Hepatocyte (in vitro differentiated cells): ENCODE results near the gene UQCRFS1.

ENCODE experiments used
- EZH2 ChIP-seq: fragments of 200-600 bp; sonication (generic); IDR thresholded peaks from 2 replicates; pipeline ENCODE4 v1.6.1; 2016; ENCODE audit warnings: antibody characterized with exemption, mild to moderate bottlenecking, borderline replicate concordance
- EZH2phosphoT487 ChIP-seq: fragments of 200-600 bp; sonication (generic); IDR thresholded peaks from one replicate; pipeline ENCODE4 v1.6.1; 2018; ENCODE audit warnings: antibody characterized with exemption, mild to moderate bottlenecking, low read depth, moderate library complexity; ENCODE audit not compliant: unreplicated experiment, severe bottlenecking
- TF ChIP-seq, protein P1 (sequence below): fragments of 200-600 bp; sonication (generic); IDR thresholded peaks from 2 replicates; pipeline ENCODE4 v1.5.1; 2016; ENCODE audit warnings: antibody characterized with exemption, mild to moderate bottlenecking; ENCODE audit not compliant: poor library complexity

DNA sequence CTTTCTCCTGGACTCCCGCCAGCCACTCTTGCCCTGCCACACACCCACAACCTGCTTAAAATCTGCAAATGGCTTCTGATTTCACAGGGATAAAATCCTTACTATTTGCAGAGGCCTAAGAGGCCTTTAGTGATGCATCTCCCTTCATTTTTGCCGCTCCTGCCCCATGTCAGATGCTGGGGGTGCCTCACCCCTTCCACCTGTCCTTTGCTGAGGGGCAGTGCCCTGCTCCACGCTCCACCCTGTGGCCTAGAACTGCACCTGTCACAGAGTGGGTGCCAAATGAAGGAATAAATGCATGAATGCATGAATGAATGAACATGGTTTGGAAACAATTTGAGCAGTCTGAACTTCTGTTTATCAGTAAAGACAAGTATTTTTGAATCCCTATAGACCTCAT is 34.1 kb upstream of the UQCRFS1 start:
- TF ChIP-seq EZH2 (no peak), EZH2phosphoT487 (no peak)
- TF ChIP-seq, protein P1, sequence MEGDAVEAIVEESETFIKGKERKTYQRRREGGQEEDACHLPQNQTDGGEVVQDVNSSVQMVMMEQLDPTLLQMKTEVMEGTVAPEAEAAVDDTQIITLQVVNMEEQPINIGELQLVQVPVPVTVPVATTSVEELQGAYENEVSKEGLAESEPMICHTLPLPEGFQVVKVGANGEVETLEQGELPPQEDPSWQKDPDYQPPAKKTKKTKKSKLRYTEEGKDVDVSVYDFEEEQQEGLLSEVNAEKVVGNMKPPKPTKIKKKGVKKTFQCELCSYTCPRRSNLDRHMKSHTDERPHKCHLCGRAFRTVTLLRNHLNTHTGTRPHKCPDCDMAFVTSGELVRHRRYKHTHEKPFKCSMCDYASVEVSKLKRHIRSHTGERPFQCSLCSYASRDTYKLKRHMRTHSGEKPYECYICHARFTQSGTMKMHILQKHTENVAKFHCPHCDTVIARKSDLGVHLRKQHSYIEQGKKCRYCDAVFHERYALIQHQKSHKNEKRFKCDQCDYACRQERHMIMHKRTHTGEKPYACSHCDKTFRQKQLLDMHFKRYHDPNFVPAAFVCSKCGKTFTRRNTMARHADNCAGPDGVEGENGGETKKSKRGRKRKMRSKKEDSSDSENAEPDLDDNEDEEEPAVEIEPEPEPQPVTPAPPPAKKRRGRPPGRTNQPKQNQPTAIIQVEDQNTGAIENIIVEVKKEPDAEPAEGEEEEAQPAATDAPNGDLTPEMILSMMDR: no peak
